ENCODE measurements around the gene TFG.

DNA sequence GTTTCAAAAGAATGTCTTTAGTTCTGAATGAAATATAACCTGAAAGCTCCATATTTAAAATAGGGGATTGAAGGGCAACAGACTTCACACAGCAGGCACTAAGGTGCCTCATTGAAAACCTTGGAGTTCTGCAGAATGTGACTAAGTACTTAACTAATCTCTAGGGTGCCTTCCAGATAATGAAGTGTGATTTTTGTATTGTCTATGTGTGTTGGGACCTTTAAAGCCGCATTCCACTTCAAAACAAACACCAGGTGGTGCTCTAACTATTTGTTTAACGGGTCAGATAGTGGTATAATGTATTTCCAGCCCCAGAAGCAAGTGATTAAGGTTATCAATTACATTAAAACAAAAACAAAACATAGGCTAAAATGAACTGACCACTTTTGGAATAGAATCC lies 28.0 kb downstream of the TFG start:
- TF ChIP-seq POLR2A (IDR thresholded peaks at IDR 0.05), result no peak
- TF ChIP-seq CTCF (IDR thresholded peaks at IDR 0.05), result peak in 4 of 6 experiments; percentile 37 to 61 (median 54)

All from thyroid gland (tissue), 4 donors.